ENCODE results near the gene F2R.
"Not testable (repeated sequence)": the region's sequence is repeated elsewhere in the genome, so short reads cannot be mapped to it uniquely, and the experiment has no call there.

The F2R gene

GRCh38 chr5:76680826-76681225 is 35.1 kb upstream of the F2R start:
- H3K4me3 ChIP-seq (ENCODE audit: insufficient read depth, low read depth, low read length); H3K36me3 ChIP-seq (ENCODE audit: control insufficient read depth, insufficient read depth, low read length); H3K27me3 ChIP-seq (ENCODE audit: control insufficient read depth, insufficient read depth, low read length, poor library complexity, severe bottlenecking); H3K27ac ChIP-seq (ENCODE audit: insufficient read depth, low read depth, low read length, poor library complexity, severe bottlenecking); H3K9me3 ChIP-seq (ENCODE audit: control insufficient read depth, low read length); H3K4me1 ChIP-seq (ENCODE audit: control insufficient read depth, insufficient read depth, low read length): not testable (repeated sequence)
- 89 to 92% methylated on average over 3 to 4 of the region's 4 CpGs for WGBS, 2 experiments

DNA sequence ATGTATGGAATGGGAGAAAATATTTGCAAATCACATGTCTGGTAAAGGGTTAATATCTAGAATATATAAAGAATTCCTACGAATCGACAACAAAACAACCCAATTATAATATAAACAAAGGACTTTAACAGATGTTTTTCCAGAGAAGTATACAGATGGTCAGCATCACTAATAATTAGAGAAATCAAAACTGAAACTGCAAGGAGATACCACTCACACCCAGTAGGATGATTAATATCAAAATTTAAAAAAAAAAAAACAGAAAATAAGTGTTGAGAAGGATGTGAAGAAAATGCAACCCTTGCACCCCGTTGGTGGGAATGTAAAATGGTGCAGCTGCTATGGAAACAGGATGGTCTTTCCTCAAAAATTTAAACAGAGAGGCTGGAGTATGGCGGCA is 34.6 kb upstream of the F2R start:
- WGBS, 2 experiments, result 94 to 100% methylated on average over 2 to 4 of the region's 4 CpGs
- Histone ChIP-seq H3K4me1 (ENCODE audit: control insufficient read depth, insufficient read depth, low read length) (no peaks in the 10 kb centered on the region), H3K36me3 (ENCODE audit: control insufficient read depth, insufficient read depth, low read length) (no peaks in the 10 kb centered on the region), H3K27ac (ENCODE audit: insufficient read depth, low read depth, low read length, poor library complexity, severe bottlenecking) (no peak overlapping the region), H3K27me3 (ENCODE audit: control insufficient read depth, insufficient read depth, low read length, poor library complexity, severe bottlenecking) (no peaks in the 10 kb centered on the region), H3K4me3 (ENCODE audit: insufficient read depth, low read depth, low read length) (no peak overlapping the region), H3K9me3 (ENCODE audit: control insufficient read depth, low read length) (no peaks in the 10 kb centered on the region)

- Histone ChIP-seq H3K4me3 (ENCODE audit: insufficient read depth, low read depth, low read length) (no peak overlapping the region), H3K36me3 (ENCODE audit: control insufficient read depth, insufficient read depth, low read length) (no peaks in the 10 kb centered on the region), H3K9me3 (ENCODE audit: control insufficient read depth, low read length) (no peaks in the 10 kb centered on the region), H3K4me1 (ENCODE audit: control insufficient read depth, insufficient read depth, low read length) (no peaks in the 10 kb centered on the region), H3K27me3 (ENCODE audit: control insufficient read depth, insufficient read depth, low read length, poor library complexity, severe bottlenecking) (no peaks in the 10 kb centered on the region), H3K27ac (ENCODE audit: insufficient read depth, low read depth, low read length, poor library complexity, severe bottlenecking) (no peak overlapping the region)
- WGBS, 2 experiments, result 92 to 100% methylated on average over 1 to 2 of the region's 2 CpGs
Observed at GRCh38 chr5:76682387-76682786, 33.5 kb upstream of the F2R start.

DNA sequence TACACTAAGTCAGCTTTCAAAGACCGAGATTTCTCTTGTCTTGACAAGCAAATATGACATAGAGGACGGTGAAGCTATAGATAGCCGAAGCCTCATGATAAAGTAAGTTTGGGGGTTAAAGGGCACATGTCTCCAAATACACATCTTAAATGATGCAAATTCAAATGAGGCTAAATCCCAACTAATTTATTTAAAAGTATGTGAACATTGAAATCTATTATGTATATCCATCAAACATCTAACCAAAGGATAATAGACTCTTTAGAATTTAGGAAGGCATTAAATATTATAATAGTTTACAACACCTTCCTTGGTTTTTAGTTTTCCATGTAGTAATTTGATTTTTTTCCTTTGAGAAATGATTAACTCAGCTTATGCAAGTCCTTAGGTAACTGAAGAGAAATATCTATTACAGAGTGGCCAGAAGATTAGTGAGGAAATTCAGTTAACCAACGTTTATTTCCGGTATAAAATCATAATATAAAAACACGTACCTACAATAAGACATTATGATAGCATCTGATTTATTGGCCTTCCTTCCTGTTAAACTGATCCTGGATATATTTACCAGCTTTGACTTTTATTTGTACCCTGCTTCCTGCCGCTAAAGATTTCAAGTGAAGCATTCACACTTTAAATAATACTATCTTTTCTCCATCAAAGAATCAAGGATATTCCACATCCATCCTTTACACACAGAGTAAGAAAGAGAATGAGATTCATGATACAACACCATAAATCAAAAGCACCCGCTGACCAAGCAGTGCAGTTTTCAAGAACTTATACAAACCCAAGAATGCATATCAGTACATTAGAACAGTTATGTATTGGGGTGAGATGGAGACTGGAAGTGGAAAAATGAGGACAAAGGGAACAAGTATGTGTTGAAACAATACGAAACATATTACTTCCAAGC is 31.9 kb upstream of the F2R start:
- Histone ChIP-seq H3K4me1 (ENCODE audit: control insufficient read depth, insufficient read depth, low read length) (no peaks in the 10 kb centered on the region), H3K9me3 (ENCODE audit: control insufficient read depth, low read length) (no peaks in the 10 kb centered on the region), H3K27me3 (ENCODE audit: control insufficient read depth, insufficient read depth, low read length, poor library complexity, severe bottlenecking) (no peaks in the 10 kb centered on the region), H3K36me3 (ENCODE audit: control insufficient read depth, insufficient read depth, low read length) (no peaks in the 10 kb centered on the region), H3K27ac (ENCODE audit: insufficient read depth, low read depth, low read length, poor library complexity, severe bottlenecking) (no peak overlapping the region), H3K4me3 (ENCODE audit: insufficient read depth, low read depth, low read length) (no peak overlapping the region)
- 97 to 98% methylated on average over 8 of the region's 9 CpGs for WGBS, 2 experiments

- Histone ChIP-seq H3K27ac (ENCODE audit: insufficient read depth, low read depth, low read length, poor library complexity, severe bottlenecking) (no peak overlapping the region), H3K27me3 (ENCODE audit: control insufficient read depth, insufficient read depth, low read length, poor library complexity, severe bottlenecking) (no peaks in the 10 kb centered on the region), H3K36me3 (ENCODE audit: control insufficient read depth, insufficient read depth, low read length) (no peaks in the 10 kb centered on the region), H3K9me3 (ENCODE audit: control insufficient read depth, low read length) (no peaks in the 10 kb centered on the region), H3K4me3 (ENCODE audit: insufficient read depth, low read depth, low read length) (no peak overlapping the region), H3K4me1 (ENCODE audit: control insufficient read depth, insufficient read depth, low read length) (no peaks in the 10 kb centered on the region)
- 95% methylated on average over 5 of the region's 5 CpGs for WGBS, 2 experiments
Observed at GRCh38 chr5:76684756-76685519, 31.0 kb upstream of the F2R start.

DNA sequence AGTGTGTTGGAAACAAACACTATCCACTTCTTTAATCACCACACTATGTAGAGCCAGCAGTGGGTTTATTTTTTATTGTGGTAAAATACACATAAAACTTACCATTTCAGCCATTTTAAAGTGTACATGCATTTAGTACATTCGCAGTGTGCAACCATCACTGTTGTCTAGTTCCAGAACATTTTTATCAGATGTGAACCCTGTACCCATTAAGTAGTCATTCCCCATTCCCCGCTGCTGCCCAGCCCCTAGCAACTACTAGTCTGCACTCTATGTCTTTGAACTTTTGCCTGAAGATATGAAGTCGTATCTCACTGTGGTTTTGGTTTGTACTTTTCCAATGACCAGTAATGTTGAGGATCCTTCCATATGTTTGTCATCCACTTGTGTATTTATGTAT is 30.2 kb upstream of the F2R start:
- WGBS, 2 experiments, result 94 to 97% methylated on average over 3 of the region's 3 CpGs
- no peak overlapping the region for H3K27ac ChIP-seq (ENCODE audit: insufficient read depth, low read depth, low read length, poor library complexity, severe bottlenecking)
- no peaks in the 10 kb centered on the region for H3K27me3 ChIP-seq (ENCODE audit: control insufficient read depth, insufficient read depth, low read length, poor library complexity, severe bottlenecking)
- H3K4me1 ChIP-seq (ENCODE audit: control insufficient read depth, insufficient read depth, low read length), result no peaks in the 10 kb centered on the region
- H3K9me3 ChIP-seq (ENCODE audit: control insufficient read depth, low read length), result no peaks in the 10 kb centered on the region
- no peak overlapping the region for H3K4me3 ChIP-seq (ENCODE audit: insufficient read depth, low read depth, low read length)
- no peaks in the 10 kb centered on the region for H3K36me3 ChIP-seq (ENCODE audit: control insufficient read depth, insufficient read depth, low read length)

- Histone ChIP-seq H3K4me1 (ENCODE audit: control insufficient read depth, insufficient read depth, low read length) (no peaks in the 10 kb centered on the region), H3K4me3 (ENCODE audit: insufficient read depth, low read depth, low read length) (no peak overlapping the region), H3K27me3 (ENCODE audit: control insufficient read depth, insufficient read depth, low read length, poor library complexity, severe bottlenecking) (no peaks in the 10 kb centered on the region), H3K27ac (ENCODE audit: insufficient read depth, low read depth, low read length, poor library complexity, severe bottlenecking) (no peak overlapping the region), H3K9me3 (ENCODE audit: control insufficient read depth, low read length) (no peaks in the 10 kb centered on the region), H3K36me3 (ENCODE audit: control insufficient read depth, insufficient read depth, low read length) (no peaks in the 10 kb centered on the region)
- 95 to 97% methylated on average over 1 of the region's 1 CpG for WGBS, 2 experiments
Observed at GRCh38 chr5:76688212-76688611, 27.7 kb upstream of the F2R start.

DNA sequence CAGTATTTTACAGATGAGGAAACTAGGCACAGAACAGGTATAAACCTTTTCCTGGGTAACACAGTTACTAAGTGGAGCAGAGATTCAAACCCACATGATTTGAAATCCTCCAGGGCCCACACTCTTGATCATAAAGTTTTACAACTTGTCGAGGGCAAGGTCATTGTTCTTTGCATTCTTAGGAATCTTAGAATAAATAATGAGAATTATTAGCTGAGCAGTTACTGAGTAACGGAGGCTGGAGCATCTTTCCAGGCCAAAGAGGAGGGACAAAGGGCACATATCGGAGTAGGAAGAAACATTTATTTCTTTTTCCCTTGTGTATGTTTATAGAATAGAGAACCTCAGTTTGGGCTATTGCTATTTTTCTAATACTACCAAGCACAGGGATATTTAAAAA is 27.1 kb upstream of the F2R start:
- Histone ChIP-seq H3K9me3 (ENCODE audit: control insufficient read depth, low read length) (no peaks in the 10 kb centered on the region), H3K36me3 (ENCODE audit: control insufficient read depth, insufficient read depth, low read length) (no peaks in the 10 kb centered on the region), H3K4me1 (ENCODE audit: control insufficient read depth, insufficient read depth, low read length) (no peaks in the 10 kb centered on the region), H3K27ac (ENCODE audit: insufficient read depth, low read depth, low read length, poor library complexity, severe bottlenecking) (no peak overlapping the region), H3K27me3 (ENCODE audit: control insufficient read depth, insufficient read depth, low read length, poor library complexity, severe bottlenecking) (no peaks in the 10 kb centered on the region), H3K4me3 (ENCODE audit: insufficient read depth, low read depth, low read length) (no peak overlapping the region)
- 95 to 98% methylated on average over 2 to 3 of the region's 3 CpGs for WGBS, 2 experiments

- Histone ChIP-seq H3K27ac (ENCODE audit: insufficient read depth, low read depth, low read length, poor library complexity, severe bottlenecking) (no peak overlapping the region), H3K9me3 (ENCODE audit: control insufficient read depth, low read length) (no peaks in the 10 kb centered on the region), H3K27me3 (ENCODE audit: control insufficient read depth, insufficient read depth, low read length, poor library complexity, severe bottlenecking) (no peaks in the 10 kb centered on the region), H3K4me1 (ENCODE audit: control insufficient read depth, insufficient read depth, low read length) (no peaks in the 10 kb centered on the region), H3K36me3 (ENCODE audit: control insufficient read depth, insufficient read depth, low read length) (no peaks in the 10 kb centered on the region), H3K4me3 (ENCODE audit: insufficient read depth, low read depth, low read length) (no peak overlapping the region)
- WGBS, 2 experiments, result 93 to 100% methylated on average over 2 of the region's 3 CpGs
Observed at GRCh38 chr5:76689321-76690036, 26.4 kb upstream of the F2R start.

Measured in ectodermal cell (in vitro differentiated cells).